Measurements from ENCODE around the gene LRRC8B. TPM values are rescaled to one million over a fixed set of nuclear protein-coding genes. Genes with fewer than 3 reads are reported as not detected.
A peak's percentile ranks its signal among the peaks of the same experiment; 100 is the strongest.

Gene LRRC8B
- total and polyA plus RNA-seq, 2 of the 13 experiments (the other 11 are each of a cell fraction or from before 2014, with no cell fraction given): 4.9 to 7.6 TPM

DNA sequence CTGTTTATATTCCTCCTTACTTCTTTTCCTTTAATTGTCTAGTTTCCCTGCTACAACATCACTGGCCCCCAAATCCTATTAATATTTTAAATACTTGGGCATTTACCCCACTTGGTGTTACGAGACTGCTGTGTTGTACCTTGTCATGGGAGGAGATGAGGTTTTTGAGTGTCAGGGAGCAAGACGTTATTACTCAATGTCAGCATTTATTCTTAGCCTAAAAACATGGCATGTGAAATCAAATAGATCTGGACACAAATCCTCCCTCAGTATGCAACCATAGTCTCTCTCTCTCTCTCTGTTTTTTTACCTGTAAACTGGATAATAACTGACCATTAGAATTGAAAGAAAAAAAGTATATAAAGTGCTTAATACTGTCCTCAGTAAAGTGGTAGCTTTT lies 4.6 kb downstream of the LRRC8B start:
- H3K4me1 ChIP-seq (ENCODE audit: insufficient read depth, low read length): peaks cover 49% of the 10 kb centered on the region
- H3K9me3 ChIP-seq (ENCODE audit: low read length): no peaks in the 10 kb centered on the region
- no peak overlapping the region for H3K9ac ChIP-seq (ENCODE audit: insufficient read depth, low read depth, low read length)
- no peaks in the 10 kb centered on the region for H4K20me1 ChIP-seq (ENCODE audit: insufficient read depth, low read length)
- ATAC-seq (no peak), DNase-seq (ENCODE audit: low spot score) (no peak), FAIRE-seq (no peak)
- POLR2A ChIA-PET: no interaction called here
- no peak overlapping the region for H3K4me2 ChIP-seq (ENCODE audit: low read depth, low read length)
- in situ Hi-C loops (cut with HindIII; ENCODE audit: extremely low pct_ligation_motif_present, low pct_unique_long_range_greater_than_20kb): no loop called here
- no TSS peak for BruUV-seq (replicated peaks)
- CTCF ChIA-PET (ENCODE audit: low intra/inter-chr PET ratio, low total read pairs): no interaction called here
- no peaks in the 10 kb centered on the region for H3K36me3 ChIP-seq (replicated peaks in 1 of 2; ENCODE audit: control insufficient read depth in 1 of 2, insufficient read depth in 2 of 2, low read length in 2 of 2)
- intact Hi-C loops (cut with micrococcal nuclease; ENCODE audit: unreplicated experiment): loop anchor here (10.0 kb wide), 1 partner anchor 634 kb away; the partner anchor contains the start of gene GTF2B
- TF ChIP-seq ZNF788 (CRISPR knock-in tag; IDR thresholded peaks at IDR 0.05; ENCODE audit: borderline replicate concordance) (no peak), MAFK (conservative IDR thresholded peaks at IDR 0.05 in 1 of 2, IDR thresholded peaks at IDR 0.05 in 1 of 2; ENCODE audit: low read length in 2 of 2) (peak; percentile 89 to 91), ZNF383 (CRISPR knock-in tag; IDR thresholded peaks at IDR 0.05; ENCODE audit: borderline replicate concordance) (no peak), MAFF (IDR thresholded peaks at IDR 0.05; ENCODE audit: low read depth, low read length) (peak; percentile 90), MEF2D (CRISPR knock-in tag; IDR thresholded peaks at IDR 0.05) (no peak), ATF7 (IDR thresholded peaks at IDR 0.05) (no peak), ATF7 (CRISPR knock-in tag; IDR thresholded peaks at IDR 0.05) (no peak)
- TF ChIP-seq, protein P1, sequence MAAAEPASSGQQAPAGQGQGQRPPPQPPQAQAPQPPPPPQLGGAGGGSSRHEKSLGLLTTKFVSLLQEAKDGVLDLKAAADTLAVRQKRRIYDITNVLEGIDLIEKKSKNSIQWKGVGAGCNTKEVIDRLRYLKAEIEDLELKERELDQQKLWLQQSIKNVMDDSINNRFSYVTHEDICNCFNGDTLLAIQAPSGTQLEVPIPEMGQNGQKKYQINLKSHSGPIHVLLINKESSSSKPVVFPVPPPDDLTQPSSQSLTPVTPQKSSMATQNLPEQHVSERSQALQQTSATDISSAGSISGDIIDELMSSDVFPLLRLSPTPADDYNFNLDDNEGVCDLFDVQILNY (CRISPR knock-in tag; conservative IDR thresholded peaks at IDR 0.05): no peak
- H3K79me2 ChIP-seq (ENCODE audit: insufficient read depth, low read length): peaks cover 32% of the 10 kb centered on the region
- no peaks in the 10 kb centered on the region; a peak in 1 of 5 replicates for H3K27me3 ChIP-seq (ENCODE audit: control insufficient read depth in 1 of 2, insufficient read depth in 2 of 2, low read length in 2 of 2)
- WGBS (ENCODE audit: low lambda C conversion rate): 96% methylated on average over 2 of the region's 2 CpGs
- H3K4me3 ChIP-seq (replicated peaks in 1 of 3; ENCODE audit: insufficient read depth in 1 of 3, low read depth in 2 of 3, low read length in 3 of 3): no peak overlapping the region
- H3K27ac ChIP-seq (ENCODE audit: extremely low read length, insufficient read depth, low read length): no peak overlapping the region
- no peak overlapping the region for H2AFZ ChIP-seq (ENCODE audit: low read length)
